ENCODE data around the gene LECT2.

LECT2 gene

DNA sequence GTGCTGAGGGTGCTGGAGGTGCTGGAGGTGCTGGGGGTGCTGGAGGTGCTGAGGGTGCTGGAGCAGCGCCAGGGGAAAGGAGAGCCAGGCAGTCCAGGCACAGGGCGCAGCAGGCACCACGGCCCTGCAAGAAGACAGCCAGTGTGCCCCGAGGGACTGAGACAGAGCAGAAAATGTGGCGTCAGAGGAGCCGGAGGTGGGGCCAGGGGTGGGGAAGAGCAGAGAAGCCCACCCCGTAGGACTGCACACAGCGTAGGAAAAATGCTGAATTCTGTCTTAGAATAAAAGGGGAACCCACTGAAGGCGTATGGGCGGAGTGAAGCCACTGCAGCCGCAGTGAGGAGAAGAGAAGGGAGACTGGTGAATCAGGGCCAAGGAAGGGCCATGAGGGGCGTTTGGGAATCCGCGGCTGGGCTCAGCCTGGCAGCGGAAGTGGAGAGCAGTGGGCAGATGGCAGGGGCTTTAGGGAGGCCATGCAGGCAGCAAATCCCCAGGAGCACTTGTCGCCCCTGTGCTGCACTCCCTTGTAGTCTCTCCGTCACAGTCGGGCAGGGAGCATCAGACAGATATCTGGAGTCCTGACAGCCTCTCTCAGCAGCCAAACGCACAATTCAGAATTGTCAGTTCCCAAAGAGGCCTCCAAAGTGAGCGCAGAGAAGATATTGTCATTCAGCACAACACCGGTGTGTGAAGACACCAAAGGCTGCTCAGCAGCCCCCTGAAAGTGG lies 35.9 kb upstream of the LECT2 start:
- no peaks in the 10 kb centered on the region for H3K36me3 Mint-ChIP-seq (ENCODE audit: low read depth)
- DNase-seq (ENCODE audit: low spot score): no peak
- no peaks in the 10 kb centered on the region for H3K4me1 Mint-ChIP-seq (ENCODE audit: low read depth)

DNA sequence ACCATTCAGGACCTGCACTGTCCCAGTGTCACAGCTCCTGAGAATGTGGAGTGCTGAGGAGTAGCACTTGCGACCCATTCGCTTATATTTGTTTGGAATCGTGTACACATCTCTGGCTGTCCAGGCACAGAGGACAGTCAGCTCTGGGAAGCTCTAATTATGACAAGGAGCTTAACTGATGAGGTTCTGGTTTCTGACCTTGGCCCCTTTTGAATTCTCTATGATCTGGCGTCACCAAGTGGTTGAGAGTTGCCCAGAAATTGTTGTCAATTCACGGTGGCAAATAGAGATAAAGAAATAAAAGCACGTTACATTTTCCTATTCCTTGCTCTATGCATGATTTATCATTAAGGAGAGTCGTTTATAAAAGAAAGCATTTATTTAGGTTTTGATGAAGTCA lies 34.9 kb upstream of the LECT2 start:
- Mint-ChIP-seq H3K4me3 (no peak overlapping the region), H3K4me1 (ENCODE audit: low read depth) (no peaks in the 10 kb centered on the region), H3K27ac (no peak overlapping the region), H3K9me3 (no peaks in the 10 kb centered on the region), H3K36me3 (ENCODE audit: low read depth) (no peaks in the 10 kb centered on the region), H3K27me3 (ENCODE audit: low read depth) (peaks cover 3% of the 10 kb centered on the region)
- DNase-seq (ENCODE audit: low spot score): no peak

More for the DNA sequence above, 35.9 kb upstream of the LECT2 start:
- H3K9me3 Mint-ChIP-seq: no peaks in the 10 kb centered on the region
- no peak overlapping the region for H3K27ac Mint-ChIP-seq
- no peak overlapping the region for H3K4me3 Mint-ChIP-seq
- peaks cover 3% of the 10 kb centered on the region for H3K27me3 Mint-ChIP-seq (ENCODE audit: low read depth)

DNA sequence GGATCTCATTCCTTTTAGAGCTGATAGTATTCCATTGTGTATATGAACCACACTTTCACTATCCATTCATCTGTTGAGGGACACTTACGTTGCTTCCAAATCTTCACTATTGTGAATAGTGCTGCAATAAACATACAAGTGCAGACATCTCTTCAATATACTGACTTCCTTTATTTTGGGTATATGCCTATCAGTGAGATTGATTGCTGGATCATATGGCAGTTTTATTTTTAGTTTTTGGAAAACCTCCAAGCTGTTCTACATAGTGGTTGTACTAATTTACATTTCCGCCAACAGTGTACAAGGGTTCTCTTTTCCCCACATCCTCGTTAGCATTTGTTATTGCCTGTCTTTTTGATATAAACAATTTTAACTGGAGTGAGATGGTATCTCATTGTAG lies 33.8 kb upstream of the LECT2 start:
- Mint-ChIP-seq H3K4me3 (no peak overlapping the region), H3K27me3 (ENCODE audit: low read depth) (peaks cover under 1% of the 10 kb centered on the region), H3K9me3 (no peaks in the 10 kb centered on the region), H3K27ac (no peak overlapping the region), H3K4me1 (ENCODE audit: low read depth) (no peaks in the 10 kb centered on the region), H3K36me3 (ENCODE audit: low read depth) (no peaks in the 10 kb centered on the region)
- no peak for DNase-seq (ENCODE audit: low spot score)

DNA sequence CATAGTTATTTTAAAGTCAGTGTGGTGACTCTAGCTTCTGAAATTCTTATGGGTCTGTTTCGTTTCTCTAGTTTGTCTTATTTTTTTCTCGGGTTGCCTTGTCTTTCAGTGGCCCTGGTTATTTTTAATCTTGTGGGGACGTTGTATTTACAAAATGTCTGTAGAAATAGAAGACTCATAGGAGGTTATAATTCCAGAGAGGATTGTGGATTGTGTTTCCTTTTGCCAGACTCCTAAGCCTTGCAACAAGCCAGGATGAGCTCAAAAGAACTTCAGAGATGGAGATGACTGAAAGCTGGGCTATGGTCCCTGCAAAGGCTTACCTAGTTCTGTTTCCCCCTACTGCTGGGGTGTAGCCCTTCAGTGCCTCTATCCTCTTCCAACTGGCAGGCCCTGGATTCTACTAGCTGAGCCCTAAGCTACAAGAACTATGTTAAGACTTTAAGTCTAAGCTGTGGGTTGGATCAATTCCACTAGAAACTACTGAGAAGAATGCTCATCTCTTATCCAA lies 32.2 kb upstream of the LECT2 start:
- DNase-seq (ENCODE audit: low spot score): no peak
- H3K27ac Mint-ChIP-seq: no peak overlapping the region
- no peaks in the 10 kb centered on the region for H3K4me1 Mint-ChIP-seq (ENCODE audit: low read depth)
- no peak overlapping the region for H3K4me3 Mint-ChIP-seq
- H3K36me3 Mint-ChIP-seq (ENCODE audit: low read depth): no peaks in the 10 kb centered on the region
- no peaks in the 10 kb centered on the region for H3K9me3 Mint-ChIP-seq
- no peaks in the 10 kb centered on the region for H3K27me3 Mint-ChIP-seq (ENCODE audit: low read depth)

DNA sequence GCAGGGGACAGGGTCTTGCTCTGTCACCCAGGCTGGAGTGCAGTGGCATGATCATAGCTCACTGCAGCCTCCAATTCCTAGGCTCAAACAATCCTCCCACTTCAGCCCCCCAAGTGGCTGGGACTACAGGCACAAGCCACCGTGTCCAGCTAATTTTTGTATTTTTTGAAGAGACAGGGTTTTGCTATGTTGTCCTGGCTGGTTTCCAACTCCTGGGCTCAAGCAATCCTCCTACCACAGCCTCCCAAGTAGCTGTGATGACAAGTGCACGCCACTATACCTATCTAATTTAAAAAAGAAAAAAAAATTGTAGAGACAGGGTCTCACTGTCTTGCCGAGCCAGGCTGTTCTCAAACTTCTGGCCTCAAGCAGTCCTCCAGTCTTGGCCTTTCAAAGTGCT lies 31.6 kb upstream of the LECT2 start:
- Mint-ChIP-seq H3K27me3 (ENCODE audit: low read depth) (no peaks in the 10 kb centered on the region), H3K27ac (no peak overlapping the region), H3K36me3 (ENCODE audit: low read depth) (no peaks in the 10 kb centered on the region), H3K4me1 (ENCODE audit: low read depth) (no peaks in the 10 kb centered on the region), H3K4me3 (no peak overlapping the region), H3K9me3 (no peaks in the 10 kb centered on the region)
- no peak for DNase-seq (ENCODE audit: low spot score)

DNA sequence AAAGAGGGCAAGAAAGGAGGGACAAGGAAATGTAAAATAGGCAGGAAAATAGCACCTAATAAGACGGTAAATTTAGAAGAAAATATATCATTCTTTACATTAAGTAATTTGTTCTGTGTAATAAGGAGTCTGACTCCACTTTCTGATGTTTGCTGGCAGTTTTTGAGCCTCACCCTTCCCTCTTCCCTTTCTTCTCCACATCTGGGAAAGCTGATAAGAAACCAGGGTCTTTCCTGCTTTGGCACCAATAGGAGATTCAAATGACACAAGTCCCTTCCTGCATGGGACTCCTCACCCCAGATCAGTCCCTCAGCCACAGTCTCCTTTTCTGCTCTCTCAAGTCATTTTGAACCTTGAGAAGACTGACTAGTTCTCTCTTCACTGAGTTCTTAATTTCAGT lies 31.2 kb upstream of the LECT2 start:
- H3K27ac Mint-ChIP-seq: no peak overlapping the region
- H3K4me1 Mint-ChIP-seq (ENCODE audit: low read depth): no peaks in the 10 kb centered on the region
- H3K9me3 Mint-ChIP-seq: no peaks in the 10 kb centered on the region
- no peaks in the 10 kb centered on the region for H3K36me3 Mint-ChIP-seq (ENCODE audit: low read depth)
- H3K27me3 Mint-ChIP-seq (ENCODE audit: low read depth): no peaks in the 10 kb centered on the region
- DNase-seq (ENCODE audit: low spot score): no peak
- no peak overlapping the region for H3K4me3 Mint-ChIP-seq

DNA sequence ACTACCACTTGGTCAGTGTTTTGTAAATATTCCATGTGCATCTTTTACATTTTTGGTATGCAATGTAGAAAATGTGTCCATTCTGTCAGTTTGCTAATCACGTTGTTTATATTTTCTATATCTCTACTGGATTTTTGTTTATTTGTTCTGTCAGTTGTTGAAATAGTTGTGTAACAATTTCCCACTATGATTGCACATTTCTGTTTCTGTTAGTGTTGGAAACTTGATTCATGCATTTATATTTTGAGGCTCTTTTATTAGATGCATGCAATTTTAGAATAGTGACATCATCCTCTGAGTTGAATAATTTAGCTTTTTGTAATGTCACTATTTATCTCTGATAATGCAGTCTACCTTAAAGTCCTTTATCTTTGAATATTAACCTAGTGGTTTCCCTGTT lies 25.8 kb upstream of the LECT2 start:
- no peak overlapping the region for H3K27ac Mint-ChIP-seq
- no peak overlapping the region for H3K4me3 Mint-ChIP-seq
- DNase-seq (ENCODE audit: low spot score): no peak
- peaks cover 12% of the 10 kb centered on the region for H3K27me3 Mint-ChIP-seq (ENCODE audit: low read depth)
- no peaks in the 10 kb centered on the region for H3K36me3 Mint-ChIP-seq (ENCODE audit: low read depth)
- H3K4me1 Mint-ChIP-seq (ENCODE audit: low read depth): no peaks in the 10 kb centered on the region
- no peaks in the 10 kb centered on the region for H3K9me3 Mint-ChIP-seq

DNA sequence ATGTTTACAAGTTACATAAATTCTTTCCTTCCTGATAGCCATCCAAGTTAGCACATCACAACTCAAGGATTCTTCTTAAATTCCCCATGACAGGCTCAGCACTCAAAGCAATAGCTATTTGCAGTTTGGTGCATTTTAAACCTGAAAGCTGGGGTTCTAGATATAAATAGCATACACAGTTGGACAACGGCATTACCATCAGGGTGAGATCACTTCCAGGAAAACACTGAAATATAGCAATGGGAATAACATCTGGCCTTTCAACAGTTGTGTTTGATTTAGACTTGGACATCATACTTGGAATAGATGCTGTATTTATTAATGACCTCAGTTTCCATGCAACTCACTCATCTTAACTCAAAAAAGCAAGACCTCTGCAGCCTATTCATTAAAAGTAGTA lies 24.7 kb upstream of the LECT2 start:
- DNase-seq (ENCODE audit: low spot score): no peak
- no peaks in the 10 kb centered on the region for H3K36me3 Mint-ChIP-seq (ENCODE audit: low read depth)
- H3K27ac Mint-ChIP-seq: no peak overlapping the region
- peaks cover 19% of the 10 kb centered on the region for H3K27me3 Mint-ChIP-seq (ENCODE audit: low read depth)
- no peaks in the 10 kb centered on the region for H3K9me3 Mint-ChIP-seq
- H3K4me3 Mint-ChIP-seq: no peak overlapping the region
- no peaks in the 10 kb centered on the region for H3K4me1 Mint-ChIP-seq (ENCODE audit: low read depth)

DNA sequence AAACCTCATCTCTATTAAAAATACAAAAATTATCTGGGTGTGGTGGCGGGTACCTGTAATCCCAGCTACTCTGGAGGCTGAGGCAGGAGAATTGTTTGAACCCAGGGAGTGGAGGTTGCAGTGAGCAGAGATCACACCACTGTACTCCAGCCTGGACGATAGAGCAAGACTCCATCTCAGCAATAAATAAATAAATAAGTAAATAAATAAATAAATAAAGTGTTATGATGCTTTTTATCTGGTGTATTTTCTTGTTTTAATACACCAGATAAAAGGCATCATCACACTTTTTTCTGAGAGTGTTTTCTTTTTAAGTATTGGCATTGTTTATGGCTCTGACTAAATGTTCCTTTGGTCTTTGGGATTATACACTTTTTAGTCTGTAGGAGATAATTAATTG lies 24.2 kb upstream of the LECT2 start:
- no peaks in the 10 kb centered on the region for H3K4me1 Mint-ChIP-seq (ENCODE audit: low read depth)
- no peak overlapping the region for H3K27ac Mint-ChIP-seq
- DNase-seq (ENCODE audit: low spot score): no peak

DNA sequence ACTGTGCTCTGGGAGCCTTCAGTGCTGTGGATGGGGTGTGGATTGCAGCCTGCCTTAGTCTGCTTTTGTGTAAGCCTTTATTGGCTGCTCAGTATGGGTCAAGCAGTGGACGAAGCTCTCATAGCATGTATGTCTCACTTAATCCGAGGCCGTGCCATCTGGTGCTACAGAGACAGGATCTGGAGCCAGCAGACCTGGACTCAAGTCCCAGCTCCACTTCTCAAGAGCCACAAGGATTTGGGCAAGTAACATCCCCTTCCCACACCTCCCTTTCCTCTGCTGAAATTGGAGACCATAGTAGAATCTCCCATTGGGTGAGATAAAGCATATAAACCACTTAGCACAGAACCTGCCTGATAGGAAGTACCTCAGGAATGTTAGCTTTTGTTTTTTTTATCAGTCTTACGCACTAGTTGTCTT lies 23.4 kb upstream of the LECT2 start:
- no peak for DNase-seq (ENCODE audit: low spot score)
- Mint-ChIP-seq H3K27me3 (ENCODE audit: low read depth) (peaks cover 31% of the 10 kb centered on the region), H3K4me3 (no peak overlapping the region), H3K9me3 (no peaks in the 10 kb centered on the region), H3K27ac (no peak overlapping the region), H3K36me3 (ENCODE audit: low read depth) (no peaks in the 10 kb centered on the region), H3K4me1 (ENCODE audit: low read depth) (no peaks in the 10 kb centered on the region)

More for the DNA sequence above, 24.2 kb upstream of the LECT2 start:
- Mint-ChIP-seq H3K27me3 (ENCODE audit: low read depth) (peaks cover 23% of the 10 kb centered on the region), H3K4me3 (no peak overlapping the region), H3K36me3 (ENCODE audit: low read depth) (no peaks in the 10 kb centered on the region), H3K9me3 (no peaks in the 10 kb centered on the region)

DNA sequence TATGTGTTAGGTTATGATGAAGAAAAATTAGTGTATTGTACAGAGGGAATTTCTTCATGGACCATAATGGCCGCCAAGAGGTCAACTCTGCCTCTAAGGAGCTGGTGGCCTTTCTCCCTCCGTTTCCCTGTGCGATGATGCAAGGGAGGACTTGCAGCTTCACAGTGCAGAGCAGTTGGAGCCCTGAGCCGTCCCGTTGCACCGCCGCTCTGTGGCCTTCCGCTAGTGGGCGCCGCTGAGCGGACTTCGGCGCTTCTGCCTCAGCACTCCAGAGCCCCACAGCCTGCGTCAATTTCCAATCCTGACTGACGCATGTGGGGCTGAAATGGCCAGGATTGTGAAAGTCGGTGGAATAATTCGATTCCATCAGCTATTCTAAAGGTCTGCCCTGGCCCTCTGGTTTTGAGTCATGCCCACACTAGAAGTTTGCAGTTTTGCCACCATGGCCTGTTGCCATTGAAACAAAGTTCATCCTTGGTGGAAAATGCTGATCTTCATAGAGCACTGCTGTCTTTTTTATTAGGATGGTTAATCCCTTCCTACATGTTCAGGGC lies 22.7 kb upstream of the LECT2 start:
- DNase-seq (ENCODE audit: low spot score): peak; percentile 49
- no peaks in the 10 kb centered on the region for H3K9me3 Mint-ChIP-seq
- H3K27me3 Mint-ChIP-seq (ENCODE audit: low read depth): peaks cover 36% of the 10 kb centered on the region
- no peak overlapping the region for H3K4me3 Mint-ChIP-seq
- H3K27ac Mint-ChIP-seq: no peak overlapping the region
- H3K36me3 Mint-ChIP-seq (ENCODE audit: low read depth): no peaks in the 10 kb centered on the region
- no peaks in the 10 kb centered on the region for H3K4me1 Mint-ChIP-seq (ENCODE audit: low read depth)

DNA sequence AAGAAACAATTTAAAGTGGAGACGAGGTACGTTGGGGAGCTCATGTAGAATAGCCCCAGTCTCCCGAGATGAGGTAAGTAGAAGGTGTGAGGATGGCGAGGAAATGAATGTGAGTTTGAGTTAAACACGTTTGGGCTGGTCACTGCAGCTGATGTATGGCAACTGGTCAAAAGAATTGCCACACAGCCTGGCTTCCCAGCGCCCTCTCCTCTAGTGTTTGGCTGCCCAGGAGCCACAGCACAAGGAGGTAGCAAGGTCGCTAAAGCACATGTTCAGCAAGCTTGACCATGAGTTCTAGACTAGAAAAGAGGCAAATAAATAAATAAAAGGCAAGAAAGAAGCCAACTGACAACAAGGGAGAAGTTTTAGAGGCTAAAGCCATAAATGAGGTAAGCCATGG lies 21.4 kb upstream of the LECT2 start:
- Mint-ChIP-seq H3K27me3 (ENCODE audit: low read depth) (peaks cover 38% of the 10 kb centered on the region), H3K27ac (no peak overlapping the region), H3K4me1 (ENCODE audit: low read depth) (no peaks in the 10 kb centered on the region), H3K4me3 (no peak overlapping the region), H3K9me3 (no peaks in the 10 kb centered on the region), H3K36me3 (ENCODE audit: low read depth) (no peaks in the 10 kb centered on the region)
- DNase-seq (ENCODE audit: low spot score): no peak

DNA sequence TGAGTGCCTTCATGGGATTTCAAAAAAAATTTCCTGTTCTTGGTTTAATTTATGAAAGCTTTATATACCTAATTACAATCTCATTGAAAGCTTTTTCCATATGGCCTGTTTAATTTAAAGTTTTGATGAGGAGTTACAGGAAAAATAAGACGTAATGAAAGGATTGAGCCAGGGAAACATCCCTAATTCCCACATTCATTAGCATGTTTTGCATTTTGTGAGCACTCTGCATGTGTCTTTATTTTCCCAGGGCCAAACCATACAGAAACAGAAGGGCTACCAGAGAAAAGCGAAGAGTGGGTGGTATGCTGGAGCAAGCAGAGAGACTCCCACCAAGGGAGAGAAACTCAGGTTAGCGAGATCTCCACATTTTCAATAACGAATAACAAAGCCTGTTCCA lies 20.3 kb upstream of the LECT2 start:
- peaks cover 40% of the 10 kb centered on the region for H3K27me3 Mint-ChIP-seq (ENCODE audit: low read depth)
- H3K9me3 Mint-ChIP-seq: no peaks in the 10 kb centered on the region
- no peak overlapping the region for H3K4me3 Mint-ChIP-seq

DNA sequence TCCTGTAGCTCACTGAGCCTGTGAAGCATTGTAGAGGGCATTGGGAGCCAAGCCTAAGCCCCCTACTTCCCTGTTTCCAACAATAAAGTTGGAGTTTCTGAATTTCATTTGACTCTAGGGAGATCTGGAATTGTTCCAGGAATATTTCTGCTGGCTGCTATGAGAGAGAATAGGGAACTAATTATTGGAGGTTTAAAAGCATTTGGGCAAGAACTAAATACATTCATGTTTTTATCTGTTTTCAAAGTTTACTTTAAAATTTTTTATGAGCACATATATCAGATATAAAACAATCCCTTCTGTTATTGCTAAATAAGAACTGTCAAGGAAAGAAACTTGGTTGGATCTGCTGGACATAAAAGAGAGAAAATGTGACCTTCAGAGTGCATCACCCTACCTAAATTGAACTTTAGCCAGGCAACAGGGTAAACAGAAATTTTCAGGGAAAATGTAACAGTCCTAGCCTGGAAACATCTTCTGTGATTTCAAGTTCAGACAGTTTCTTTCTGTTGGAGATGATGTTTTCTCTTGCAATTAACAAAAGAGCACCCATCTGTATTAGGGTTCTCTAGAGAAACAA lies 19.3 kb upstream of the LECT2 start:
- Mint-ChIP-seq H3K4me3 (no peak overlapping the region), H3K27me3 (ENCODE audit: low read depth) (peaks cover 35% of the 10 kb centered on the region), H3K36me3 (ENCODE audit: low read depth) (no peaks in the 10 kb centered on the region), H3K27ac (no peak overlapping the region), H3K9me3 (no peaks in the 10 kb centered on the region), H3K4me1 (ENCODE audit: low read depth) (no peaks in the 10 kb centered on the region)
- no peak for DNase-seq (ENCODE audit: low spot score)

More for the DNA sequence above, 20.3 kb upstream of the LECT2 start:
- H3K36me3 Mint-ChIP-seq (ENCODE audit: low read depth): no peaks in the 10 kb centered on the region
- no peak for DNase-seq (ENCODE audit: low spot score)
- no peaks in the 10 kb centered on the region for H3K4me1 Mint-ChIP-seq (ENCODE audit: low read depth)
- no peak overlapping the region for H3K27ac Mint-ChIP-seq
